GM12874 (cell line): Measurements from ENCODE around the gene RYR2.

Experiments used
- TF ChIP-seq, protein P1 (sequence below): IDR thresholded peaks from 2 replicates; pipeline ENCODE4 v1.5.1; 2011; ENCODE audit warnings: low read depth, mild to moderate bottlenecking, control low read depth, low read length, moderate library complexity; ENCODE audit not compliant: insufficient read depth

The RYR2 gene

GRCh38 chr1:237774246-237774645 is 732.3 kb downstream of the RYR2 start:
- TF ChIP-seq, protein P1, sequence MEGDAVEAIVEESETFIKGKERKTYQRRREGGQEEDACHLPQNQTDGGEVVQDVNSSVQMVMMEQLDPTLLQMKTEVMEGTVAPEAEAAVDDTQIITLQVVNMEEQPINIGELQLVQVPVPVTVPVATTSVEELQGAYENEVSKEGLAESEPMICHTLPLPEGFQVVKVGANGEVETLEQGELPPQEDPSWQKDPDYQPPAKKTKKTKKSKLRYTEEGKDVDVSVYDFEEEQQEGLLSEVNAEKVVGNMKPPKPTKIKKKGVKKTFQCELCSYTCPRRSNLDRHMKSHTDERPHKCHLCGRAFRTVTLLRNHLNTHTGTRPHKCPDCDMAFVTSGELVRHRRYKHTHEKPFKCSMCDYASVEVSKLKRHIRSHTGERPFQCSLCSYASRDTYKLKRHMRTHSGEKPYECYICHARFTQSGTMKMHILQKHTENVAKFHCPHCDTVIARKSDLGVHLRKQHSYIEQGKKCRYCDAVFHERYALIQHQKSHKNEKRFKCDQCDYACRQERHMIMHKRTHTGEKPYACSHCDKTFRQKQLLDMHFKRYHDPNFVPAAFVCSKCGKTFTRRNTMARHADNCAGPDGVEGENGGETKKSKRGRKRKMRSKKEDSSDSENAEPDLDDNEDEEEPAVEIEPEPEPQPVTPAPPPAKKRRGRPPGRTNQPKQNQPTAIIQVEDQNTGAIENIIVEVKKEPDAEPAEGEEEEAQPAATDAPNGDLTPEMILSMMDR: no peak

GRCh38 chr1:237779356-237779755 is 737.4 kb downstream of the RYR2 start:
- TF ChIP-seq, protein P1: no peak

- TF ChIP-seq, protein P1: no peak
Observed at GRCh38 chr1:237786066-237786719, 744.2 kb downstream of the RYR2 start.

DNA sequence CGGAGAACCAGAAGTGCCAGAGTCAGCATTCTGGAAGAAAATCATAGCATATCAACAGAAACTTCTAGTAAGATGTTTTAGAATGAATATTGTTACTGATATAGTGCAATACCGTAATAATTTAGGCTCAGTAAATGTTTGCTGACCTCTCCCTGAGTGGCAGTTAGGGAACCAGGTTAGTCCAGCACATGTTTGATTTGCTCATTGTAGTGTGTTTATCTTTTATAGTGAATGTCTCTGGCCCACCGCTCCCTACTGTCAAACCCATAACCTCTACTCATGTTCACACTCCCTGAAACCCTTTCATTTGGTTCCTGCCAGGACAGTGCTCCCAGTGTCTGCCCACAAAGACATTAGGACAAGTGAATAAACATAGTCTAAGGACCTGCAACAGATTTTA is 746.1 kb downstream of the RYR2 start:
- TF ChIP-seq, protein P1: no peak

- TF ChIP-seq, protein P1: no peak
Observed at GRCh38 chr1:237789619-237790018, 747.6 kb downstream of the RYR2 start.

- TF ChIP-seq, protein P1: no peak
Observed at GRCh38 chr1:237791592-237791991, 749.6 kb downstream of the RYR2 start.

DNA sequence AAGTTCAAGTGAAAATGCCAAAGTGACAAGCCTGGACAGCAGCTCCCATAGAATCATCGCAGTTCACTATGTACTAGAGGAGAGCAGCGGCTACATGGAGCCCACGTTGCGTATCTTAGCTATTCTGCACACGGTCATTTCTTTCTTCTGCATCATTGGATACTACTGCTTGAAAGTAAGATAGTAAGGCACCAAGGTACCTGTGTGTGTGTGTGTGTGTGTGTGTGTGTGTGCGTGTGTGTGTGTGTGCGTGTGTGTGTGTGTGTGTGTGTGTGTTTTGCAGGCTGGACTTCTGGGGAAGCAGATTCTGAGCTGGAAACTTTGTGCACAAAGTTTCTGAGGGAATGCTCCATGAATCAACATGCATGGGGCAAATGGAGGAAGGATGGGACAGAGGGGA is 750.2 kb downstream of the RYR2 start:
- TF ChIP-seq, protein P1: no peak
